Esophagus muscularis mucosa (tissue), 4 donors: Measurements from ENCODE around the gene TMEM63C. TPM values are rescaled to one million over a fixed set of nuclear protein-coding genes. Genes with fewer than 3 reads are reported as not detected.

Source experiments
- DNase-seq: peaks from one replicate; pipeline ENCODE4 v3.0.0-alpha.2; 2017; ENCODE audit errors: extremely low spot score
- H3K27ac ChIP-seq, 4 donors: fragments of 200-600 bp; sonication (generic); replicated peaks in 1 of 4; 1 replicate in 3 of 4; 2 replicates in 1 of 4; pipeline ENCODE4 v1.5.1; 2016 to 2019; ENCODE audit warnings: mild to moderate bottlenecking in 1 of 4
- H3K27me3 ChIP-seq, 4 donors: fragments of 200-600 bp; sonication (generic); one replicate each; pipeline versions ENCODE4 v1.5.1 to v1.6.0; 2016 to 2019
- H3K36me3 ChIP-seq, 4 donors: fragments of 200-600 bp; sonication (generic); one replicate each; pipeline ENCODE4 v1.5.1; 2016 to 2019
- H3K4me1 ChIP-seq, 4 donors: fragments of 200-600 bp; sonication (generic); one replicate each; pipeline ENCODE4 v1.5.1; 2016 to 2019
- H3K4me3 ChIP-seq, 4 donors: fragments of 200-600 bp; sonication (generic); 1 replicate in 2 of 4; 2 replicates in 2 of 4; pipeline ENCODE4 v1.5.1; 2016 to 2019; ENCODE audit warnings: mild to moderate bottlenecking in 4 of 4, moderate library complexity in 1 of 4
- H3K9me3 ChIP-seq, 4 donors: fragments of 200-600 bp; sonication (generic); 1 replicate in 3 of 4; 2 replicates in 1 of 4; pipeline ENCODE4 v1.5.1; 2016 to 2019
- EP300 ChIP-seq: sonication (generic); formaldehyde crosslinking; IDR thresholded peaks from one replicate; pipeline ENCODE4 v1.6.1; 2017; ENCODE audit warnings: antibody characterized with exemption
- POLR2A ChIP-seq: fragments of 450-650 bp; IDR thresholded peaks from one replicate; pipeline ENCODE4 v1.6.1; 2017; ENCODE audit warnings: antibody characterized with exemption, moderate library complexity, mild to moderate bottlenecking, low read depth
- POLR2AphosphoS5 ChIP-seq, 2 donors: sonication (generic); formaldehyde crosslinking; IDR thresholded peaks; one replicate each; pipeline ENCODE4 v1.6.1; 2017; ENCODE audit warnings: antibody characterized with exemption in 2 of 2
- WGBS: methylation state at CpG from one replicate; pipeline ENCODE4 v1.1.5; 2018; 5-methylcytosine and 5-hydroxymethylcytosine counted together
- intact Hi-C: fragments of 100-400 bp; cut with DNase I; formaldehyde crosslinking; loops from one replicate; pipeline ENCODE4 v1.15.1; 2023
- total RNA-seq, 4 donors: library from RNA; depleted of rRNA; stranded (reverse); fragments of >200 nt; gene quantifications; one replicate each; pipeline versions ENCODE4 v1.1.0 to v1.2.1, GENCODE V29; 2016
- TF ChIP-seq, protein P1 (sequence below), 3 experiments: fragments of 200-600 bp in 2 of 3; fragments of 450-650 bp in 1 of 3; sonication (generic) in 2 of 3; IDR thresholded peaks; one replicate each; pipeline ENCODE4 v1.5.1; 2017 to 2019; ENCODE audit warnings: antibody characterized with exemption in 3 of 3, mild to moderate bottlenecking in 2 of 3, moderate library complexity in 1 of 3

The TMEM63C gene
- total RNA-seq, 4 donors from 2014 or later = 0.83 to 5.0 (median 1.1) TPM

DNA sequence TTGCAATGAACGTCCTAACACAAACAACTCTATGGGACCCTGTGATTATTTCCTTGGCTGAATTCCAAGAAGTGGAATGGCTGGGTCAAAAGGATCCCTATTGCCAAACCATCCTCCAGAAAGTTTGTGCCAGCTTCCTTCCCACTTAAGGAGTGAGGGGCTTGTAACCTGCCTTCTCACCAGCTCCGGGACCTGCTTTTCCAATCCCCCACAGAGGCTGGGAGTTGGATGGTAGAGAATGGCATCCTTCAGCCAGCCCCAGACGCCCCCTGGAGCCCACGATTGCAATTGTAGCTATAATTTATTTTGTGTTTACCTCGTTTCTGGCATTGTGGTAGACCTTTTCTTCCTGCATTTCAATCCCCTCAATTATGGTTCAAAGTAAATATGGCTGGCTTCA, 30.4 kb upstream of the TMEM63C start:
- H3K27me3 ChIP-seq = peaks cover 0 to 46% (median 2%) of the 10 kb centered on the region in 4 donors

GRCh38 chr14:77151918-77152588, 29.5 kb upstream of the TMEM63C start:
- WGBS = 66% methylated on average over 2 of the region's 2 CpGs
- no peak for DNase-seq
- Histone ChIP-seq H3K27ac (no peak overlapping the region), H3K4me1 (no peaks in the 10 kb centered on the region), H3K9me3 (no peaks in the 10 kb centered on the region), H3K36me3 (no peaks in the 10 kb centered on the region), H3K4me3 (no peak overlapping the region), H3K27me3 (peaks cover 0 to 38% (median 1%) of the 10 kb centered on the region in 4 donors)
- TF ChIP-seq POLR2A (no peak), EP300 (no peak), POLR2AphosphoS5 (IDR thresholded peaks at IDR 0.05) (no peak)
- TF ChIP-seq, protein P1, sequence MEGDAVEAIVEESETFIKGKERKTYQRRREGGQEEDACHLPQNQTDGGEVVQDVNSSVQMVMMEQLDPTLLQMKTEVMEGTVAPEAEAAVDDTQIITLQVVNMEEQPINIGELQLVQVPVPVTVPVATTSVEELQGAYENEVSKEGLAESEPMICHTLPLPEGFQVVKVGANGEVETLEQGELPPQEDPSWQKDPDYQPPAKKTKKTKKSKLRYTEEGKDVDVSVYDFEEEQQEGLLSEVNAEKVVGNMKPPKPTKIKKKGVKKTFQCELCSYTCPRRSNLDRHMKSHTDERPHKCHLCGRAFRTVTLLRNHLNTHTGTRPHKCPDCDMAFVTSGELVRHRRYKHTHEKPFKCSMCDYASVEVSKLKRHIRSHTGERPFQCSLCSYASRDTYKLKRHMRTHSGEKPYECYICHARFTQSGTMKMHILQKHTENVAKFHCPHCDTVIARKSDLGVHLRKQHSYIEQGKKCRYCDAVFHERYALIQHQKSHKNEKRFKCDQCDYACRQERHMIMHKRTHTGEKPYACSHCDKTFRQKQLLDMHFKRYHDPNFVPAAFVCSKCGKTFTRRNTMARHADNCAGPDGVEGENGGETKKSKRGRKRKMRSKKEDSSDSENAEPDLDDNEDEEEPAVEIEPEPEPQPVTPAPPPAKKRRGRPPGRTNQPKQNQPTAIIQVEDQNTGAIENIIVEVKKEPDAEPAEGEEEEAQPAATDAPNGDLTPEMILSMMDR (IDR thresholded peaks at IDR 0.05) = peak in 2 of 3 experiments; percentile 23 to 32
- intact Hi-C loops = loop anchor here (5.0 kb wide), 1 partner anchor 165 kb away; no protein-coding TSS in a partner anchor

More for the DNA sequence above, 30.4 kb upstream of the TMEM63C start:
- Histone ChIP-seq H3K4me1 (no peaks in the 10 kb centered on the region), H3K36me3 (no peaks in the 10 kb centered on the region), H3K27ac (no peak overlapping the region), H3K4me3 (no peak overlapping the region), H3K9me3 (no peaks in the 10 kb centered on the region)
- intact Hi-C loops = loop anchor here (5.0 kb wide), 1 partner anchor 166 kb away; no protein-coding TSS in a partner anchor
- 11% methylated on average over 5 of the region's 5 CpGs for WGBS
- TF ChIP-seq POLR2A (no peak), POLR2AphosphoS5 (IDR thresholded peaks at IDR 0.05) (no peak)
- TF ChIP-seq, protein P1 (IDR thresholded peaks at IDR 0.05) = peak in 1 of 3 experiments; percentile 23
- DNase-seq = no peak

DNA sequence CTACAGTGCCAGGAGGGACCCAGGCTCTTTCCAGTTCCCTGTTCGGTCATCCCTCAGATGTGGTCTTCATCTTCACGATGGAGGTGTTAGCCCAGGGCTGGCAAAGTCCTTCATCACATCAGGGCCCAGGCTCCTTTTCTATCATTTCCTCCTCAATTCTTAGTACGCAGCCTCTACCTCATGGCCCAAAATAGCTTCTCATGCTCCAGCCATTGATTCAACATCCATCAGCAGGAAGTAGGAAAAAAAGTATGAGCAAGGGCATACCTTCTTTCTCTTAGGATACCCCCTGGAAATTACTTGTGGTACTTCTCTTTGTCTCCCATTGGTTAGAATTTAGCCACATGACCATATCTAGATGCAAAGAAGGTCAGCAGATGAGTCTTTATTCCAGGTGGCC, 27.8 kb upstream of the TMEM63C start:
- Histone ChIP-seq H3K27ac (no peak overlapping the region), H3K4me3 (no peak overlapping the region), H3K27me3 (peaks cover 0 to 40% (median 0%) of the 10 kb centered on the region in 4 donors), H3K36me3 (no peaks in the 10 kb centered on the region), H3K4me1 (peaks cover 3 to 13% (median 11%) of the 10 kb centered on the region in 4 donors), H3K9me3 (no peaks in the 10 kb centered on the region)
- intact Hi-C loops = loop anchor here (5.0 kb wide), 1 partner anchor 163 kb away; no protein-coding TSS in a partner anchor
- DNase-seq = no peak
- TF ChIP-seq POLR2AphosphoS5 (IDR thresholded peaks at IDR 0.05) = no peak
- TF ChIP-seq, protein P1 (IDR thresholded peaks at IDR 0.05) = no peak
- TF ChIP-seq EP300 = no peak
- TF ChIP-seq POLR2A = no peak
- 96% methylated on average over 3 of the region's 3 CpGs for whole genome bisulfite sequencing

DNA sequence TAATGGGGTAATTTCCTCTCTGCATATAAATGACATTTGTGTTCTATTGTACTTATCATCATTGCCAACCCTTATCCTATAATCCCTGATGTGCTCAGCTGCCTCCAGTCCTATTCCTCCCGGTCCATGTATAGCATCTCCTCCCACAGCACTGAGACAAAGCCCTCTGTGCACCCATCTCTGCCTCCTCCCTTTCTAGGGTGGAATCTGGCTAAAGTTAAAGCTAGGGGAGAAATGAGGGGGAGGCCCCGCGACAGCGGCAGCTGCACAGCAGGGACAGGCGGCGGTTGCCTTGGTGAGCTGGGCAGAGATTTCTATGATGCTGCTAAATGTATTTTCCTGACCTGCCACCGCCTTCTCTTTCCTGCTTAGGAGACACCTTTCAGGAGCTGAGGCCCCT, 27.2 kb upstream of the TMEM63C start:
- WGBS = 57% methylated on average over 7 of the region's 7 CpGs
- TF ChIP-seq POLR2A = no peak
- TF ChIP-seq POLR2AphosphoS5 (IDR thresholded peaks at IDR 0.05) = no peak
- TF ChIP-seq, protein P1 (IDR thresholded peaks at IDR 0.05) = no peak
- TF ChIP-seq EP300 = no peak
- H3K4me1 ChIP-seq = peaks cover 3 to 15% (median 14%) of the 10 kb centered on the region in 4 donors
- no peak for DNase-seq
- H3K27me3 ChIP-seq = peaks cover 0 to 40% (median 0%) of the 10 kb centered on the region in 4 donors
- intact Hi-C loops = loop anchor here (5.0 kb wide), 1 partner anchor 163 kb away; no protein-coding TSS in a partner anchor
- no peaks in the 10 kb centered on the region for H3K36me3 ChIP-seq
- H3K4me3 ChIP-seq = no peak overlapping the region
- H3K27ac ChIP-seq = no peak overlapping the region
- no peaks in the 10 kb centered on the region for H3K9me3 ChIP-seq
